GM15510 (cell line): ENCODE results near the gene BZW2.

Source experiments
- POLR2A ChIP-seq: IDR thresholded peaks from 3 replicates; pipeline ENCODE4 v1.6.1; 2011; ENCODE audit warnings: borderline replicate concordance; ENCODE audit not compliant: insufficient read length; ENCODE audit errors: extremely low read depth

The BZW2 gene

DNA sequence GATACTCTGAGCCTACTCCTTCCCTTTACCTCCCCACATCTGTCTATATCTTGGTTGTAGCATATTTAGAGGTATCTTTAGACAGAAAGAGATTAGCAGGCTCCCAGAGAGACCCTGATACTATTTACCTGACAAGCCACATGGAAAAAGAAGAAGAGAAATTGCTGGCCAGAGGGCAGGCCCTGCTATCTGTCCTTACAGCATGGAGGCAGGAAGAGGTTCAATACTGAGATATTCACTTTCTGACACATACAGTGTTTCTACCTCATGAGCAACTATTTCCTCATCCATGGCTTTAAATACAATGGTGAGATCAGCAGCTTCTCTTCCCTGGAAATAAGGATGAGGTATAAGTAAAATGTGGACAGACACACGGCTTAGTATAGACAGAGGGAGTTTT is 73.7 kb downstream of the BZW2 start:
- TF ChIP-seq POLR2A: no peak

DNA sequence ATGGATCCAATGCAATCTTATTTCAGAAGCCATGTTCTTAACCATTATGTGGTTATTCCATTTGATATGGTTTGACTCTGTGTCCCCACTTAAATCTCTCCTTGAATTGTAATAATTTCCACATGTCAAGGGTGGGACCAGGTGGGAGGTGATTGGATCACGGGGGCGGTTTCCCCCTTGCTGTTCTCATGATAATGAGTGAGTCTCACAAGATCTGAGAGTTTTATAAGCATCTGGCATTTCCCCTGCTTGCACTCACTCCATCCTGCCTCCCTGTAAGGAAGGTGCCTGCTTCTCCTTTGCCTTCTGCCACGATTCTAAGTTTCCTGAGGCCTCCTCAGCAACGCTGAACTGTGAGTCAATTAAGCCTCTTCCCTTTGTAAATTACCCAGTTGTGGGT is 75.6 kb downstream of the BZW2 start:
- TF ChIP-seq POLR2A: no peak

GRCh38 chr7:16724344-16724743 is 78.4 kb downstream of the BZW2 start:
- TF ChIP-seq POLR2A: no peak

DNA sequence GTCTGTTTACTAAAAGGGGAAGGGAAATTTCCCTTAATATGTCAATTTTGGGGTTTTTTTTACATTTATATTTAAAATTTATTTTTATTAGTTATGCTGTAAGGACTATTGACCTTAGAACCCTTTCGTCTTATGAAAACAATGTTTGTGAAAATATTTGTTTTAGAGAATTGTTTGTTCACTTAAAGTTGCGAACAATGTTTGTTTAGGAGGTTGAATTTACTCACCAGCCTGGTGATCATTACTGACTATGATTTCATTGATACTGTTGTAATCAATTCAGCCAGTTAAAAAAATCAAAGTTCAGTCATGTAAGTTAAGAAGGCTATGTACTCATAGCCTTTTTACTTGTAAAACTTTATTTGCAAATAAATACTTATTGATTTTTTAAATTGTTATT is 80.2 kb downstream of the BZW2 start:
- no peak for TF ChIP-seq POLR2A

- TF ChIP-seq POLR2A: no peak
Measured at GRCh38 chr7:16727736-16728135, 81.8 kb downstream of the BZW2 start.

- TF ChIP-seq POLR2A: no peak
Measured at GRCh38 chr7:16728811-16729210, 82.8 kb downstream of the BZW2 start.

DNA sequence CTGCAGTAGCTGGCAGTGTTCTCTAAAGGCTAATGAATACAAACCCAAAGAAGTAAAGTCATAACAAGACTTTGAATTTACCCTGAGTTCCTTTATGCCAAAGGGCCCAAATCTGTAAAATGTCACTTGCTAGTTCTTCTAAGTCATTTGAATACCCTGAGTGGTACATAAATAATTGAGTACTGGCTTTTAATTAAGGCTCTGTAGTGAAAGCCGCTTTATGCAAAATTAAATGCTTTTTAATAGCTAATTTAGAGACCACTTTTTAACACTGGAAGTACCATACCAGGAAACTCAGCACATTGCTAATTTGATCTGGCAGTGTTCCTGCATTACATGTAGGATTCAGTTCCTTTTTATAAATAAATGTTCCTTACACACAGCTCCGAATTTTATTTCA is 83.6 kb downstream of the BZW2 start:
- no peak for TF ChIP-seq POLR2A

GRCh38 chr7:16730937-16731336 is 85.0 kb downstream of the BZW2 start:
- no peak for TF ChIP-seq POLR2A

DNA sequence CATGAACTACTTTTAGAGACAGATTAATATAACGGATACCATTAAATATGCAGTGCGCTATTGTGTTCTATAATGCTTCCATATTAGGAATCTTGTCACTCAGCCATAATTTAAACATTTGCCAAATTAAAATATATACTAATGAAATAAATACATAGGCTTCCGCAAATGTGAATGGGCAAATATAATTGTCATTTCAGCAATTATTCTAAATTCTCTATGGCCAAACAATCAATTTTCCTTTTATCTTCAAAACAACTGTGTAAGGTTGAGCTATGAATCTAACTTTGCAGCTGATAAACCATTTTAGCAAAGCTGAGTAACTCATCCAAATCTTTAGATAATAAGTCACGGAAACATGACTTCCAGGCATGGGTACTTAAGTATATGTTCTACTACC is 86.8 kb downstream of the BZW2 start:
- TF ChIP-seq POLR2A: no peak

GRCh38 chr7:16734148-16734726 is 88.3 kb downstream of the BZW2 start:
- TF ChIP-seq POLR2A: no peak

- TF ChIP-seq POLR2A: no peak
Measured at GRCh38 chr7:16735020-16735419, 89.0 kb downstream of the BZW2 start.

- TF ChIP-seq POLR2A: no peak
Measured at GRCh38 chr7:16738011-16738688, 92.2 kb downstream of the BZW2 start.

GRCh38 chr7:16739863-16740622 is 94.1 kb downstream of the BZW2 start:
- no peak for TF ChIP-seq POLR2A

DNA sequence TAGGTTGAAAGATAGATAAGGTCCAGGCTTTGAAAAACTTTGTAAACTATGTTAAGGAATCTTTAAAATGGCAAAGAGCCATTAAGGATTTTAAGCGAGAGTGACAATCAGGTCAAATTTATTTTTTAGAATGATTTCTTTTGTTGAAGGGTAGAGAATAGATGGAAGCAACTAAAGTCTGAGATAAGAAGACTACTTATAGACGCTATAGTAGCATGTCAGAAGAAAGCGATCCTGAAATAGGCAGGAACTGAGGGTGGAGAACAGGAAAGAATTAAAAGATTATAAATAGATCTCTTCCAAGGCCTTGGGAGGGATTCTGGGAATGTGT is 94.6 kb downstream of the BZW2 start:
- no peak for TF ChIP-seq POLR2A

GRCh38 chr7:16740996-16741395 is 95.0 kb downstream of the BZW2 start:
- TF ChIP-seq POLR2A: no peak

DNA sequence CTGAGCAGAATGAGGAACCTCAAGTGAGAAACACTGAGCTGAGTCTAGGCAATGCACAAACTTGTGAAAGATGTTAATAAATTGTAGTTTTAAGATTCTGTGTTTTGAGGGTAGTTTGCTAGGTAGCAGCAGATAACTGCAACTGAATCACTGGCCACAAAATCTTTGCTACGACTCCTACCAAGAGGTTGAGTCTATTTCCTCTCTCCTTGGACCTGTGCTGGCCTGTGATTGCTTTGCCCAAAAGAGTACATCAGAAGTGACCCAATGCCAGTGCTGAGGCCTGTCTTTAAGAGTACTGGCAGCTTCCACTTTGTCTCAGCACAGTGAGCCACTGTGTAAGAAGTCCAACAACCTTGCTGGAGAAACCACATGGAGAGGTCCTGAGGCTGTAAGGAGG is 95.7 kb downstream of the BZW2 start:
- no peak for TF ChIP-seq POLR2A
